GM12878 (cell line): Measurements from ENCODE around the gene MLXIPL. TPM values are rescaled to one million over a fixed set of nuclear protein-coding genes. Genes with fewer than 3 reads are reported as not detected.

Experiments
- BACH1 ChIP-seq: fragments of 450-650 bp; IDR thresholded peaks from 2 replicates; pipeline ENCODE4 v1.6.1; 2017; ENCODE audit warnings: mild to moderate bottlenecking, borderline replicate concordance
- BCLAF1 ChIP-seq: fragments of 450-650 bp; IDR thresholded peaks from 2 replicates; pipeline ENCODE4 v1.6.1; 2017; ENCODE audit warnings: antibody characterized with exemption, mild to moderate bottlenecking, moderate library complexity
- BMI1 ChIP-seq: fragments of 450-650 bp; IDR thresholded peaks from 2 replicates; pipeline ENCODE4 v1.6.1; 2016; ENCODE audit warnings: mild to moderate bottlenecking, moderate library complexity, borderline replicate concordance
- CHD1 ChIP-seq: IDR thresholded peaks from 2 replicates; pipeline ENCODE4 v1.6.1; 2012; ENCODE audit warnings: low read depth, low read length, improper control_type of control experiment
- CHD2 ChIP-seq: IDR thresholded peaks from 2 replicates; pipeline ENCODE4 v1.6.1; 2011; ENCODE audit warnings: low read depth, low read length, improper control_type of control experiment, borderline replicate concordance
- FOXK2 ChIP-seq: fragments of 450-650 bp; IDR thresholded peaks from 2 replicates; pipeline ENCODE4 v1.6.1; 2017; ENCODE audit warnings: mild to moderate bottlenecking, moderate library complexity
- GATAD2B ChIP-seq: fragments of 450-650 bp; conservative IDR thresholded peaks from 2 replicates; pipeline ENCODE4 v1.6.1; 2017; ENCODE audit warnings: low read depth, mild to moderate bottlenecking, moderate library complexity
- HCFC1 ChIP-seq: fragments of 150-350 bp; IDR thresholded peaks from 2 replicates; pipeline ENCODE4 v1.6.1; 2014; ENCODE audit warnings: low read length
- HDGF ChIP-seq: fragments of 450-650 bp; IDR thresholded peaks from 2 replicates; pipeline ENCODE4 v1.6.1; 2016; ENCODE audit warnings: antibody characterized with exemption
- IKZF2 ChIP-seq, 2 experiments: fragments of 450-650 bp; IDR thresholded peaks; 2 replicates each; pipeline ENCODE4 v1.6.1; 2017; ENCODE audit warnings: mild to moderate bottlenecking in 2 of 2, moderate library complexity in 2 of 2
- JUND ChIP-seq: IDR thresholded peaks from 2 replicates; pipeline ENCODE4 v1.6.1; 2012; ENCODE audit warnings: low read depth, mild to moderate bottlenecking, low read length, improper control_type of control experiment, moderate library complexity
- KDM1A ChIP-seq: fragments of 200-600 bp; sonication (generic); IDR thresholded peaks from 2 replicates; pipeline ENCODE4 v1.6.1; 2016; ENCODE audit warnings: borderline replicate concordance
- MEF2B ChIP-seq: fragments of 450-650 bp; IDR thresholded peaks from 2 replicates; pipeline ENCODE4 v1.6.1; 2018; ENCODE audit warnings: mild to moderate bottlenecking, moderate library complexity; ENCODE audit not compliant: partially characterized antibody, poor library complexity, severe bottlenecking
- MTA2 ChIP-seq: fragments of 450-650 bp; IDR thresholded peaks from 2 replicates; pipeline ENCODE4 v1.6.1; 2016; ENCODE audit warnings: low read depth, mild to moderate bottlenecking, moderate library complexity
- NFXL1 ChIP-seq: fragments of 450-650 bp; IDR thresholded peaks from 2 replicates; pipeline ENCODE4 v1.6.1; 2017; ENCODE audit warnings: antibody characterized with exemption, mild to moderate bottlenecking, borderline replicate concordance
- NFYA ChIP-seq: IDR thresholded peaks from 2 replicates; pipeline ENCODE4 v1.6.1; 2011; ENCODE audit warnings: low read depth, mild to moderate bottlenecking, low read length, improper control_type of control experiment, borderline replicate concordance
- RB1 ChIP-seq: fragments of 450-650 bp; formaldehyde crosslinking; IDR thresholded peaks from 2 replicates; pipeline ENCODE4 v1.6.1; 2017; ENCODE audit warnings: mild to moderate bottlenecking, borderline replicate concordance
- RBBP5 ChIP-seq: fragments of 200-600 bp; sonication (generic); conservative IDR thresholded peaks from 2 replicates; pipeline ENCODE4 v1.6.1; 2016
- RUNX3 ChIP-seq: IDR thresholded peaks from 2 replicates; pipeline ENCODE4 v1.6.1; 2012; ENCODE audit warnings: low read length, inconsistent platforms
- STAT1 ChIP-seq: fragments of 450-650 bp; conservative IDR thresholded peaks from 2 replicates; pipeline ENCODE4 v1.6.1; 2014; ENCODE audit warnings: antibody characterized with exemption, mild to moderate bottlenecking
- SUZ12 ChIP-seq: fragments of 200-600 bp; sonication (generic); IDR thresholded peaks from one replicate; pipeline ENCODE4 v1.6.1; 2018; ENCODE audit warnings: antibody characterized with exemption, mild to moderate bottlenecking; ENCODE audit not compliant: unreplicated experiment
- TCF12 ChIP-seq: IDR thresholded peaks from 2 replicates; pipeline ENCODE4 v1.6.1; 2011; ENCODE audit warnings: low read depth, mild to moderate bottlenecking, low read length
- YBX1 ChIP-seq: fragments of 450-650 bp; IDR thresholded peaks from 2 replicates; pipeline ENCODE4 v1.6.1; 2016; ENCODE audit warnings: antibody characterized with exemption
- ZNF687 ChIP-seq: fragments of 450-650 bp; IDR thresholded peaks from 2 replicates; pipeline ENCODE4 v1.6.1; 2017; ENCODE audit warnings: mild to moderate bottlenecking, moderate library complexity
- ZZZ3 ChIP-seq: IDR thresholded peaks from 2 replicates; pipeline ENCODE4 v1.6.1; 2011; ENCODE audit warnings: low read depth; ENCODE audit not compliant: control insufficient read depth, insufficient read length
- polyA plus RNA-seq, 11 experiments: library from polyadenylated mRNA; depleted of rRNA in 4 of 11; unstranded in 6 of 11; stranded (reverse) in 5 of 11; fragments of >200 nt; fragmentation: Nextera tagmentation in 4 of 11; fragmentation: Illumina TruSeq in 1 of 11; extraction: Ambion mirVana in 4 of 11; extraction: Trizol in 1 of 11; gene quantifications; 1 replicate in 1 of 11; 2 replicates in 10 of 11; pipeline versions ENCODE4 v1.2.1 to v1.2.3, GENCODE V29; 2011 to 2016; ENCODE audit warnings: inconsistent platforms in 2 of 11, missing spikeins in 2 of 11, low read depth in 1 of 11
- total RNA-seq, 4 experiments: library from RNA; depleted of rRNA in 3 of 4; stranded (reverse); fragments of >200 nt in 3 of 4; fragmentation: Illumina TruSeq in 1 of 4; extraction: Trizol in 1 of 4; gene quantifications; 2 replicates each; pipeline versions ENCODE4 v1.2.1 to v1.2.3, GENCODE V29; 2013 to 2021
- TF ChIP-seq, protein P1 (sequence below): fragments of 450-650 bp; IDR thresholded peaks from 2 replicates; pipeline ENCODE4 v1.6.1; 2017; ENCODE audit warnings: mild to moderate bottlenecking, low read depth, inconsistent platforms; ENCODE audit not compliant: poor library complexity, severe bottlenecking

MLXIPL gene
- total and polyA plus RNA-seq, 10 of the 15 experiments (the other 5 are each of a cell fraction or from before 2014, with no cell fraction given), result 0.21 TPM; not detected in 9

GRCh38 chr7:73557108-73557396 is 67.3 kb downstream of the MLXIPL start (continued):
- TF ChIP-seq NFYA, result no peak
- TF ChIP-seq NFXL1, result no peak
- TF ChIP-seq BACH1, result peak; percentile 46; the same call in 1 of the 2 replicates
- TF ChIP-seq ZNF687, result 0 out of 2 replicates have a peak, but pooled peaks have one; percentile 11
- TF ChIP-seq HDGF, result no peak
- TF ChIP-seq STAT1, result no peak
- no peak for TF ChIP-seq KDM1A
- TF ChIP-seq RUNX3, result peak; percentile 49; the same call in 1 of the 2 replicates
- no peak for TF ChIP-seq MTA2
- TF ChIP-seq SUZ12, result no peak
- TF ChIP-seq CHD2, result peak; percentile 68
- TF ChIP-seq, protein P1, sequence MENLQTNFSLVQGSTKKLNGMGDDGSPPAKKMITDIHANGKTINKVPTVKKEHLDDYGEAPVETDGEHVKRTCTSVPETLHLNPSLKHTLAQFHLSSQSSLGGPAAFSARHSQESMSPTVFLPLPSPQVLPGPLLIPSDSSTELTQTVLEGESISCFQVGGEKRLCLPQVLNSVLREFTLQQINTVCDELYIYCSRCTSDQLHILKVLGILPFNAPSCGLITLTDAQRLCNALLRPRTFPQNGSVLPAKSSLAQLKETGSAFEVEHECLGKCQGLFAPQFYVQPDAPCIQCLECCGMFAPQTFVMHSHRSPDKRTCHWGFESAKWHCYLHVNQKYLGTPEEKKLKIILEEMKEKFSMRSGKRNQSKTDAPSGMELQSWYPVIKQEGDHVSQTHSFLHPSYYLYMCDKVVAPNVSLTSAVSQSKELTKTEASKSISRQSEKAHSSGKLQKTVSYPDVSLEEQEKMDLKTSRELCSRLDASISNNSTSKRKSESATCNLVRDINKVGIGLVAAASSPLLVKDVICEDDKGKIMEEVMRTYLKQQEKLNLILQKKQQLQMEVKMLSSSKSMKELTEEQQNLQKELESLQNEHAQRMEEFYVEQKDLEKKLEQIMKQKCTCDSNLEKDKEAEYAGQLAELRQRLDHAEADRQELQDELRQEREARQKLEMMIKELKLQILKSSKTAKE, result no peak
- TF ChIP-seq BMI1, result no peak
- no peak for TF ChIP-seq YBX1
- no peak for TF ChIP-seq RB1
- no peak for TF ChIP-seq RBBP5
- TF ChIP-seq BCLAF1, result no peak
- no peak for TF ChIP-seq TCF12
- TF ChIP-seq GATAD2B, result peak; percentile 43; the same call in 1 of the 2 replicates
- no peak for TF ChIP-seq MEF2B
- peak; percentile 34; the same call in 1 of the 2 replicates for TF ChIP-seq HCFC1
- TF ChIP-seq IKZF2 (IDR thresholded peaks at IDR 0.05), result 0 out of 4 replicates have a peak, but pooled peaks of 1 of the 2 experiments have one; percentile 22
- no peak for TF ChIP-seq JUND
- no peak for TF ChIP-seq CHD1
- TF ChIP-seq FOXK2, result no peak
- no peak for TF ChIP-seq ZZZ3
